ENCODE results near the gene ABRAXAS1.

GRCh38 chr4:83504503-83504902 lies 19.6 kb upstream of the ABRAXAS1 start:
- TF ChIP-seq POLR2A (IDR thresholded peaks at IDR 0.05) (no peak), EP300 (IDR thresholded peaks at IDR 0.05) (no peak)

All from sigmoid colon (tissue), 4 donors.